HG02981 (cell line): ENCODE results near the gene MAGEB16.

Experiments used
- ATAC-seq: cut with Tn5 transposase; IDR thresholded peaks from one replicate; pipeline ENCODE4 v1.9.1; 2021; ENCODE audit warnings: mild to moderate bottlenecking, moderate library complexity; ENCODE audit not compliant: unreplicated experiment

Gene MAGEB16

GRCh38 chrX:35798042-35798441 lies at the start of gene MAGEB16:
Gene MAGEB16, plus strand, starts transcription at chrX:35798342. Its CDS starts 3,855 bp downstream, at chrX:35802197.
- no peak for ATAC-seq

GRCh38 chrX:35773958-35774564 lies 24.1 kb upstream of the MAGEB16 start:
- ATAC-seq, result no peak

GRCh38 chrX:35785075-35785474 lies 13.1 kb upstream of the MAGEB16 start:
- ATAC-seq, result no peak

GRCh38 chrX:35786271-35786670 lies 11.9 kb upstream of the MAGEB16 start:
- no peak for ATAC-seq

GRCh38 chrX:35787867-35788266 lies 10.3 kb upstream of the MAGEB16 start:
- no peak for ATAC-seq

- ATAC-seq, result no peak
These were observed 2.3 kb downstream of the MAGEB16 start for GRCh38 chrX:35800474-35800873.

GRCh38 chrX:35809781-35810180 lies 11.6 kb downstream of the MAGEB16 start:
- ATAC-seq, result no peak

- no peak for ATAC-seq
These were observed 21.1 kb downstream of the MAGEB16 start for GRCh38 chrX:35819241-35819640.

GRCh38 chrX:35826503-35826902 lies 28.4 kb downstream of the MAGEB16 start:
- ATAC-seq, result no peak

- no peak for ATAC-seq
These were observed 31.4 kb downstream of the MAGEB16 start for GRCh38 chrX:35829501-35829900.

- no peak for ATAC-seq
These were observed 43.7 kb downstream of the MAGEB16 start for GRCh38 chrX:35841872-35842271.

GRCh38 chrX:35842674-35843073 lies 44.5 kb downstream of the MAGEB16 start:
- ATAC-seq, result no peak

- no peak for ATAC-seq
These were observed 49.6 kb downstream of the MAGEB16 start for GRCh38 chrX:35847736-35848135.
